Trophoblast cell (in vitro differentiated cells and primary cell): ENCODE results near the gene C15orf39.
"Not testable (repeated sequence)": the region's sequence is repeated elsewhere in the genome, so short reads cannot be mapped to it uniquely, and the experiment has no call there.

Experiments
- DNase-seq, 2 donors: peaks; one replicate each; pipeline ENCODE4 v3.0.0-alpha.2; 2016
- H2AFZ ChIP-seq: 2 replicates; pipeline ENCODE4 v1.6.1; 2013; ENCODE audit warnings: low read length, moderate library complexity, mild to moderate bottlenecking; ENCODE audit not compliant: insufficient read depth, poor library complexity
- H2AK5ac ChIP-seq: 2 replicates; pipeline ENCODE4 v1.6.1; 2013; ENCODE audit warnings: mild to moderate bottlenecking, low read length
- H2BK120ac ChIP-seq: 2 replicates; pipeline ENCODE4 v1.6.1; 2013; ENCODE audit warnings: low read length, mild to moderate bottlenecking, moderate library complexity; ENCODE audit not compliant: insufficient read depth, poor library complexity
- H2BK12ac ChIP-seq: 2 replicates; pipeline ENCODE4 v1.6.1; 2013; ENCODE audit warnings: mild to moderate bottlenecking, low read length, moderate library complexity
- H2BK5ac ChIP-seq: 2 replicates; pipeline ENCODE4 v1.6.1; 2013; ENCODE audit warnings: low read length, low read depth, moderate library complexity, mild to moderate bottlenecking; ENCODE audit not compliant: poor library complexity
- H3K14ac ChIP-seq: 2 replicates; pipeline ENCODE4 v1.6.1; 2013; ENCODE audit warnings: mild to moderate bottlenecking, low read length
- H3K18ac ChIP-seq: 2 replicates; pipeline ENCODE4 v1.6.1; 2013; ENCODE audit warnings: mild to moderate bottlenecking, low read length
- H3K23ac ChIP-seq: 2 replicates; pipeline ENCODE4 v1.6.1; 2013; ENCODE audit warnings: low read length
- H3K27ac ChIP-seq: 2 replicates; pipeline ENCODE4 v1.5.1; 2013; ENCODE audit warnings: low read depth, mild to moderate bottlenecking, inconsistent platforms, low read length, moderate library complexity
- H3K27me3 ChIP-seq: 2 replicates; pipeline ENCODE4 v1.6.1; 2013; ENCODE audit warnings: inconsistent platforms, mild to moderate bottlenecking, low read length, moderate library complexity; ENCODE audit not compliant: insufficient read depth
- H3K36me3 ChIP-seq, 2 experiments: 1 replicate in 1 of 2; 2 replicates in 1 of 2; pipeline ENCODE4 v1.6.1; 2013; ENCODE audit warnings: low read length in 2 of 2, mild to moderate bottlenecking in 2 of 2, moderate library complexity in 1 of 2; ENCODE audit not compliant: insufficient read depth in 2 of 2, control insufficient read depth in 1 of 2
- H3K4ac ChIP-seq: 2 replicates; pipeline ENCODE4 v1.6.1; 2013; ENCODE audit warnings: low read depth, mild to moderate bottlenecking, low read length, moderate library complexity
- H3K4me1 ChIP-seq, 2 experiments: 1 replicate in 1 of 2; 2 replicates in 1 of 2; pipeline ENCODE4 v1.6.1; 2013; ENCODE audit warnings: low read length in 2 of 2, mild to moderate bottlenecking in 2 of 2, moderate library complexity in 1 of 2; ENCODE audit not compliant: insufficient read depth in 2 of 2, control insufficient read depth in 1 of 2
- H3K4me2 ChIP-seq: 2 replicates; pipeline ENCODE4 v1.6.1; 2013; ENCODE audit warnings: inconsistent platforms, mild to moderate bottlenecking, low read length, moderate library complexity
- H3K4me3 ChIP-seq: 2 replicates; pipeline ENCODE4 v1.5.1; 2013; ENCODE audit warnings: mild to moderate bottlenecking, low read depth, low read length, inconsistent platforms
- H3K79me1 ChIP-seq: one replicate; pipeline ENCODE4 v1.6.1; 2013; ENCODE audit warnings: low read length
- H3K79me2 ChIP-seq: 2 replicates; pipeline ENCODE4 v1.6.1; 2013; ENCODE audit warnings: low read length, mild to moderate bottlenecking; ENCODE audit not compliant: control insufficient read depth, insufficient read depth, poor library complexity
- H3K9ac ChIP-seq: 2 replicates; pipeline ENCODE4 v1.6.1; 2013; ENCODE audit warnings: mild to moderate bottlenecking, low read length
- H3K9me3 ChIP-seq: 2 replicates; pipeline ENCODE4 v1.6.1; 2013; ENCODE audit warnings: low read depth, mild to moderate bottlenecking, control low read depth, inconsistent platforms, low read length; ENCODE audit not compliant: insufficient read depth
- H4K12ac ChIP-seq: 2 replicates; pipeline ENCODE4 v1.6.1; 2013; ENCODE audit warnings: low read depth, mild to moderate bottlenecking, low read length, moderate library complexity
- H4K8ac ChIP-seq: 2 replicates; pipeline ENCODE4 v1.6.1; 2013; ENCODE audit warnings: low read depth, mild to moderate bottlenecking, low read length, moderate library complexity
- H4K91ac ChIP-seq: one replicate; pipeline ENCODE4 v1.6.1; 2013; ENCODE audit warnings: low read depth, mild to moderate bottlenecking, low read length, moderate library complexity
- WGBS: extraction: QIAGEN DNeasy Blood & Tissue Kit; methylation state at CpG from one replicate; pipeline ENCODE4 v1.1.7; 2013; ENCODE audit warnings: missing lambda C conversion rate; ENCODE audit not compliant: insufficient read length, insufficient coverage; ENCODE audit errors: extremely low coverage; 5-methylcytosine and 5-hydroxymethylcytosine counted together

C15orf39 gene

GRCh38 chr15:75217012-75217411, 15.3 kb downstream of the C15orf39 start:
- no peak overlapping the region for H2AK5ac ChIP-seq
- no peak overlapping the region for H3K4me2 ChIP-seq
- no peak overlapping the region for H2BK5ac ChIP-seq
- H3K27me3 ChIP-seq = no peaks in the 10 kb centered on the region
- no peak overlapping the region for H4K8ac ChIP-seq
- H3K23ac ChIP-seq = no peak overlapping the region
- H4K91ac ChIP-seq = no peak overlapping the region
- no peak overlapping the region for H3K4me3 ChIP-seq
- no peak overlapping the region for H3K9ac ChIP-seq
- no peaks in the 10 kb centered on the region for H3K79me1 ChIP-seq
- no peak overlapping the region for H3K14ac ChIP-seq
- no peak overlapping the region for H2AFZ ChIP-seq
- no peaks in the 10 kb centered on the region for H3K9me3 ChIP-seq
- no peak for DNase-seq
- H3K79me2 ChIP-seq = no peaks in the 10 kb centered on the region
- no peak overlapping the region for H2BK120ac ChIP-seq
- no peak overlapping the region for H3K18ac ChIP-seq
- H4K12ac ChIP-seq = no peak overlapping the region
- no CpG with 5 or more reads among the region's 6 CpGs for WGBS
- no peak overlapping the region for H2BK12ac ChIP-seq
- peaks cover 3 to 6% of the 10 kb centered on the region in 2 experiments for H3K36me3 ChIP-seq
- no peaks in the 10 kb centered on the region for H3K4me1 ChIP-seq
- H3K4ac ChIP-seq = no peak overlapping the region
- no peak overlapping the region for H3K27ac ChIP-seq

GRCh38 chr15:75217574-75217973, 15.9 kb downstream of the C15orf39 start:
- not testable (repeated sequence) for H2BK5ac ChIP-seq, H4K91ac ChIP-seq, H3K27ac ChIP-seq, H3K79me1 ChIP-seq, H3K79me2 ChIP-seq, H3K18ac ChIP-seq, H3K27me3 ChIP-seq, H3K4me3 ChIP-seq, H4K12ac ChIP-seq, H3K4me1 ChIP-seq, H3K14ac ChIP-seq, H3K9ac ChIP-seq, DNase-seq, H4K8ac ChIP-seq, H2BK12ac ChIP-seq, H3K4ac ChIP-seq, H3K23ac ChIP-seq, H3K9me3 ChIP-seq, H2AFZ ChIP-seq, H2BK120ac ChIP-seq, H3K36me3 ChIP-seq, H2AK5ac ChIP-seq, H3K4me2 ChIP-seq
- WGBS = no CpG with 5 or more reads among the region's 3 CpGs

GRCh38 chr15:75219507-75219929, 17.8 kb downstream of the C15orf39 start:
- WGBS = no CpG with 5 or more reads among the region's 4 CpGs
- H3K14ac ChIP-seq, H2BK5ac ChIP-seq, H3K27ac ChIP-seq, H3K18ac ChIP-seq, H4K91ac ChIP-seq, DNase-seq, H4K12ac ChIP-seq, H3K9me3 ChIP-seq, H3K79me1 ChIP-seq, H2AFZ ChIP-seq, H3K4ac ChIP-seq, H3K23ac ChIP-seq, H3K4me3 ChIP-seq, H2BK120ac ChIP-seq, H3K36me3 ChIP-seq, H3K4me2 ChIP-seq, H2BK12ac ChIP-seq, H3K4me1 ChIP-seq, H3K9ac ChIP-seq, H2AK5ac ChIP-seq, H3K79me2 ChIP-seq, H4K8ac ChIP-seq, H3K27me3 ChIP-seq: not testable (repeated sequence)

- H3K9me3 ChIP-seq = peaks cover 2% of the 10 kb centered on the region
- H2AFZ ChIP-seq = no peak overlapping the region
- H4K12ac ChIP-seq = no peak overlapping the region
- no peak overlapping the region for H3K9ac ChIP-seq
- H2BK12ac ChIP-seq = no peak overlapping the region
- no peak overlapping the region for H4K91ac ChIP-seq
- no peak overlapping the region for H2AK5ac ChIP-seq
- no peak overlapping the region for H4K8ac ChIP-seq
- no peak overlapping the region for H3K4me3 ChIP-seq
- H2BK5ac ChIP-seq = no peak overlapping the region
- H3K79me2 ChIP-seq = no peaks in the 10 kb centered on the region
- no peak overlapping the region for H3K27ac ChIP-seq
- no CpG with 5 or more reads among the region's 6 CpGs for whole genome bisulfite sequencing
- H3K79me1 ChIP-seq = no peaks in the 10 kb centered on the region
- no peaks in the 10 kb centered on the region for H3K27me3 ChIP-seq
- no peak overlapping the region for H3K23ac ChIP-seq
- H2BK120ac ChIP-seq = no peak overlapping the region
- DNase-seq = no peak
- no peak overlapping the region for H3K18ac ChIP-seq
- H3K14ac ChIP-seq = no peak overlapping the region
- H3K4ac ChIP-seq = no peak overlapping the region
- H3K4me1 ChIP-seq = no peaks in the 10 kb centered on the region
- no peak overlapping the region for H3K4me2 ChIP-seq
- H3K36me3 ChIP-seq = no peaks in the 10 kb centered on the region
Observed at GRCh38 chr15:75223688-75224087, 22.0 kb downstream of the C15orf39 start.
